ENCODE measurements around the gene VWA1.
"Not testable (repeated sequence)": the region's sequence is repeated elsewhere in the genome, so short reads cannot be mapped to it uniquely, and the experiment has no call there.

VWA1 gene

DNA sequence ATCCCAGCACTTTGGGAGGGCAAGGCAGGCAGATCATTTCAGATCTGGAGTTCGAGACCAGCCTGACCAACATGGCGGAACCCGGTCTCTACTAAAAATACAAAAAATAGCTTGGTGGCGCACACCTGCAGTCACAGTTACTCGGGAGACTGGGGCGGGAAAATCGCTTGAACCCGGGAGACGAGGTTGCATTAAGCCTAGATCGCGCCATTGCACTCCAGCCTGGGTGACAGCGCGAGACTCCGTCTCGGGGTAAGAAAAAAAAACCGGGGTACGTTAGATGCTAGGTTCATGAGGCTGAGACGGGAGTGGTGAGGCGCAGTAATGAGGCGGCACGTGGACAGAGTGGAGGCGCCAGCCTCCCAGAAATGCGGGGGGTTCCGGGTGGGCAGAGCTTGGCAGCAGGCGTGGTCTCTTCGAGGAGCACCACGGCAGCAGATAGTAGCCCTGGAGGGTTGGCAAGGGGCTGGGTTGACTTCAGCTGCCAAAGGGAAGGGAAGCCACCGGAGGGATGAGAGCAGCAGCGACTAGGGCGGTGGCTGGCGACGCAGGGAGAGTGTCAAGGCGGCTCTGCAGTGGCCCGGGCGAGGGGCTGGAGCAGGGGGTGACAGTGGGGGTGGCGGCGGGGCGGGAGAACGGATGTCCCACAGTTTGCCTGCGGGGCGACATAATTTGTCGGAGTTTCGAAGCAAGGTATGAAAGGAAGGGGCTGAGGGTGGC, 29.2 kb upstream of the VWA1 start:
- no peak for DNase-seq

GRCh38 chr1:1406821-1407635, 28.5 kb upstream of the VWA1 start, which contains the start of gene MRPL20:
MRPL20 (minus strand) TSS chr1:1407293; CDS start chr1:1407217, 76 bp downstream.
- peak; percentile 38 for DNase-seq

- no peak for DNase-seq
Observed at GRCh38 chr1:1407636-1408318, 27.7 kb upstream of the VWA1 start.

DNA sequence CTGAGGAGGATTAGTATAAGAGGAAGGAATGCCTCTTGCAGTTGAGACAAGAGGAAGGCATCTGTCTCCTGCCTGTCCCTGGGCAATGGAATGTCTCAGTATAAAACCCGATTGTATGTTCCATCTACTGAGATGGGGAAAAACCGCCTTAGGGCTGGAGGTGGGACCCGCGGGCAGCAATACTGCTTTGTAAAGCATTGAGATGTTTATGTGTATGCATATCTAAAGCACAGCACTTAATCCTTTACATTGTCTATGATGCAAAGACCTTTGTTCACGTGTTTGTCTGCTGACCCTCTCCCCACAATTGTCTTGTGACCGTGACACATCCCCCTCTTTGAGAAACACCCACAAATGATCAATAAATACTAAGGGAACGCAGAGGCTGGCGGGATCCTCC, 25.3 kb upstream of the VWA1 start:
- DNase-seq: not testable (repeated sequence)

DNA sequence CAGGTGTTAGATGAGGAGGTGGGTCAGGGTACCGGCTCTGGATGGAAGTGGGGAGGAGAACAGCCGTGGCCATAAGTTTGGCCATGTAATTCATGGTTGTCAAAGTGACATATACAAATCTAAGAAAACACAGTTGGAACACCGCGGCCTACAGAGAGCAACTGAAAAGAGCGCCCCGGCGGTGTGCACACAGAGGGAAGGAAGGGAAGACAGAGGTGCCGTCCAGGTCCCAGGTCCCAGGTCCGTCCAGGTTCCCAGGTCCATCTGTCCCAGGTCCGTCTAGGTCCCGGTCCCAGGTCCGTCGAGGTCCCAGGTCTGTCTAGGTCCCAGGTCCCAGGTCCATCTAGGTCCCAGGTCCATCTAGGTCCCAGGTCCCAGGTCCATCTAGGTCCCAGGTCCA, 23.9 kb upstream of the VWA1 start:
- no peak for DNase-seq

DNA sequence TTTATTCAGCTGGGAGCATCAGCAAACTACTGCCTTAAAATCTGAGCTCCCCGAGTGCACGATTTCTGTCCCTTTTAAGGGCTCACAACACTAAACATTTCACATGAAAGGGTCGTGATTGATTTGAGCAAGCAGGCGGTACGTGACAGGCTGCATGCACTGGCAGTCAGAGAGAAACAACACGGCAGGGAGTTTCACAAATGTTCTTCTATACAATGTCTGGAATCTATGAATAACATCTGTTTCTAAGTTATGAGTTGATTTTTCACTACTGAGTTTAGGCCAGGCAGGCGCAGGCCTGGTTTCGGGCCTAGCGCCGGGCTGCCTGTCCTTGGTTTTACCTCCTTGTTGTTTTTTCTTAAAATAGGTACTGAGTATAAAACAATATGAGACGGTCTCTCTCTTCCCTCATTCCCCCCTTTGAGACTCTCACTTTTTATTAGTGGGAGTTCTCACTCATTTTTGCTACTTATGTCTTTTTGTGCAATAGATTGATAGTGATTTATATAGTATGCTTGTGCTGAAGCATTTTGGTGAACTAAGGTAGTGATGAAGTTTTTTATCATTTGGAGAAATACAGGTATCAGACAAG, 23.1 kb upstream of the VWA1 start:
- not testable (repeated sequence) for DNase-seq

GRCh38 chr1:1415751-1416150, 19.7 kb upstream of the VWA1 start:
- no peak for DNase-seq

DNA sequence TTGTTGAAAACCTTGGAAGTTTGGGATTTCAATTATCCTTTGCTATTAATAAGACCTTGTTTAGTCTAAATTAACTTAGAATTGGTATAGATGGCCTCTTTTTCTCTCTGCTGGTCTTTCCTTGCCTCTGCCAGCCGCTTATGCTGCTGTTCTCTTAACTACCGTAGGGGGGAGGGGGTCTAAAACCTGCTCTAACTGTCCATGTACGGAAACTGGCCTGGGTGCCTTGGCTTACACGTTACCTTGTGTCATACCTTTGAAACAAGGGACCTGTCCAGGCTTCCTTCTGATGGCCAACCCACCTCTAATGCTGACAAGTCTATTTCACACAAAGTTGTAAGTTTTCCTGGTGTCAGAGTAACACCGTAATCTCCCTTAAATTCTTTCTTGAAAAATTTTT, 18.1 kb upstream of the VWA1 start:
- DNase-seq: not testable (repeated sequence)

DNA sequence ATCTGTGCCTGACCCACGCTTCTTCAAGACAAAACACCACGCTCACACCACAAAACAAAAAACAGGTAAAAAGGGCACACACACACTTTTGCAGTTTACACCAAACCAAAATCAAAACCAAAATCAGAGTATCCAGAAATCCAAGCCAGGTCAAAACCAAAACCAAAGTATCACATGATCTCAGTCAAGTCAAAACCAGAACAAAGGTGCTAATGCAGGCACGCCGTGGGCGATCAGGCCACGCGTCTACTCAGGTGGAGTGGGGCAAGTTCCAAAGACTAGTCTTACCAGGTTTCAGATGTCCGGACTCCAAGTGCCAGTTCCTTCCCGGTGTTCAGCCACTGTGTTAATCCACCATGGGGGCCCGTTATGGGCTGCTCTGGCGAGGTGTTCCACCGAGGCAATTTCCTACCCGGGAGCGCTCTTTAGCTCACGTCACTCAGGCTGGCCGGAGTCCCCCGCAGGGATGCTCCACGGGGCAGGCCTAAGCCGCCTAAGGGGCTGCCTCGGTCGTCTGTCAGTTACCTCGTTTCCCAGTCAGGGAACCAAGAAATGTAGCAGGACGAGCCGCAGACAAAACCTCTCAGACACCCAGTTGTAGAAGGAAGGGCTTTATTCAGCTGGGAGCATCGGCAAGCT, 17.5 kb upstream of the VWA1 start:
- not testable (repeated sequence) for DNase-seq

DNA sequence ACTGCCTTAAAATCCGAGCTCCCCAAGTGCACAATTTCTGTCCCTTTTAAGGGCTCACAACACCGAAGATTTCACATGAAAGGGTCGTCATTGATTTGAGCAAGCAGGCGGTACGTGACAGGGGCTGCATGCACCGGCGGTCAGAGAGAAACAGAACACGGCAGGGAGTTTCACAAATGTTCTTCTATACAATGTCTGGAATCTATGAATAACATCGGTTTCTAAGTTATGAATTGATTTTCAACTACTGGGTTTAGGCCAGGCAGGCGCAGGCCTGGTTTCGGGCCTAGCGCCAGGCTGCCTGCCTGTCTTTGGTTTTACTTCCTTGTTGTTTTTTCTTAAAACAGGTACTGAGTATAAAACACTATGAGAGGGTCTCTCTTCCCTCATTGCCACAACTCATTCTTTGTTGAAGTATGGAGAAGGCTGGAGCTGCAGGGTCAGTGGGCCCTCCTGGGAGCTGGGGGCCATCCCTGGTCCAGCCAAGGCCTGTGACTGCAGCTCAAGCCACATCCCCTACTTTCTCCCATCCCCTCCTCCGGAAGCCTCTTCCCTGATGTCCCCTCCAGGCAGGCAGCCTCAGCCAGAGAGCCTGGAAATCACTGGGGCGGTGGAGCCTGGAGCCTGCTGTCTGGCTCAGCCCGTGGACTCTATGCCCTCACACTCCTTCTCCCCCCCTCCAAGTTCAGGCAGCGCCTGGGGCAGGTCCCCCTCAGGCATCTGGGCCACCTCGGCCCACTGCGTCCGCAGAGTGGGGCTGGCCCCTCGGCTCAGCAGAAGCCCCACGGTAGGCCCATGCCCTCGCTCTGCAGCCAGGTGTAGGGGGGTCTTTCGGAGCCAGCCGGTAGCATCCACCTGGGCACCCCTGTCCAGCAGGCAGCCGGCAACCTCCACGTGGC, 16.8 kb upstream of the VWA1 start:
- DNase-seq: no peak

GRCh38 chr1:1419363-1419812, 16.1 kb upstream of the VWA1 start:
- DNase-seq: no peak

DNA sequence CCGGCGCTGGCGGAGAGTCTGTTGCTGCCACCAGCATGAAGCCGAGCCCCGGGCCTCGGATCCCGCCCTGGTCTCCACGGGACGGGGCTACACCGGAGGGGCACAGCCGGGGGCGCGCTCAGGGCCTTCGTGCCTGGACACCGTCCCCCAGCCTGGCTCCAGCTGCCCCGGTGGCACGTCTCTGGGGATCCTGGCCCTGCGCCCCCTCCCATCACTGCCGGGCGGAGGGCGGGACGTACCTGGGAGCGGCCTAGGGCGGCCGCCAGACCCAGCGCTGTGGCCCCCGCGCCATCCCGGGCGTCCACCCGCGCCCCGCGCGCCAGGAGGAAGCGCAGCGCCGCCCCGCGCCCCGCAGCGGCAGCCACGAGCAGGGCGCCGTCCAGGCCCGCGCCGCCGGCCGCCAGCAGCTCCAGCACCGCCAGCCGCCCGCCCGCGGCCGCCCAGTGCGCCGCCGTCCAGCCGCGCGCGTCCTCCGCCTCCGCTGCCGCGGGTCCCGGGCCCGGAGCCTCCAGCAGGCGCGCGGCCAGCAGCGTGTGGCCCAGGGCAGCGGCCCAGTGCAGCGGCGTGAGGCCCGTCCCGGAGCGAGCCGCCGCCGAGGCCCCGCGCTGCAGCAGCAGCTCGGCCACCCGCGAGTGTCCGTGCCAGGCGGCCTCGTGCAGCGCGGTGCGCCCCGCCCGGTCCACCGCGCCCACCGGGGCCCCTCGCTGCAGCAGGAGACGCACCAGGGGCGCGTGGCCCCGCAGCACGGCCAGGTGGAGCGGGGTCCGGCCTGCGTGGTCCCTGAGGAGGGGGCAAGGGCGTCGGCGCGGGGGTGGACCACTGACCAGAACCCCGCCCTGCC, 15.5 kb upstream of the VWA1 start:
- DNase-seq: no peak

DNA sequence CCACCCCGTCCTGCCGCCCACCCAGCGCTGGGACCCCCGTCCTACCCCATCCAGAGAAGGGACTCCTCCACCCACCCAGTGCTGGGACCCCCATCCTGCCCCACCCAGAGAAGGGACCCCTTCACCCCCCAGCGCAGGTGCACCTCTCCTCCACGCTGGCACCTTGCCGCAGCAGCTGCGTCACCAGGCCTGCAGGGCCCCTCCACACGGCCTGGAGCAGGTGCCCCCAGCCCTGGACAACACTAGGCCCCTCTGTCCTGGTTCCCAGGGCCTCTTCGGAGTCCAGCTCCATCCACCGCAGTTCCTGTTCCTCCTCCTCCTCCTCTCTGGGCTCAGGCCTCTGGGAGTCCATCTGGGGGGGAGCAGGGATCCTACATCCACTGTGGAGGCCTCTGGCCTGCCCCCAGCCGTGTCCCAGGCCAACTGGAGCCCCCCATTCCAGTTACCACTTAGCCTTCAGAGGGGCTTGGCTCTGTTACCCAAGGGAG, 14.8 kb upstream of the VWA1 start:
- no peak for DNase-seq

DNA sequence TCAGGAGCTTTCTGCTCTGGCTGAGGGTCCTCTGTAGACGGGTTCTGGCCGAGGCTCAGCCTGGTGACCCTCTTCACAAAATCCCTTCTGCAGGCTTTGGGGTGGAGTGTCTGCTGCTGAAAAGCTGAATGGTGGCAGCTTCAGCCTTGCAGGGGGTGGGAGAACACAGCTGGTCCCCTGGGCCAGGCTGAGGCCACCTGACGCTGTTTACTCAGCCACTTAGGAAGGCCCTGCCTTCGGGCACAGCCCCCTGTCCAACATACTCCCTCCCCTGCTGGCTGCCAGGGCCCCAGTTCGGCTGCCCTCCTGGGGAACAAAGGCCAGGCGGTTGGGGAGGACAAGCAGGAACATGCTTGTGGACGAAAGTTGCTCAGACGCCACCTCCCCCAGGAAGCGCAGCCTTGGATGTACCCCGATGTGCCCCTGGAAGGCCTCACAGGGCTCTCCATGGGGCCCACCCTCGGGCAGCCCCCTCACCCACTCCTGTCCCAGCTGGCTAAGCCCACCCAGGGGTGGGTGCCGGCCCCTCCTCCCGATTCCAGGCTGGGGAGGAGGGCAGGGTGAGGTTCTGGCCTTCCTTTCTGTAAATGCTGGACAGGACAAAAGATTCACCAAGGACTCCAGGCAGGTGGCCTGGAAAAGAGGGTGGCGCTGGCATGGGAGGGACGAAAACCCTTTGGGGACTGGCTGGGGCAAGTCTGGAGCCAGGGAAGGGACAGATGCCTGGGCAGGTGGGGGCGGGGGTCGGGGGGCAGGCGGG, 14.2 kb upstream of the VWA1 start, which contains the start of gene ANKRD65:
Gene ANKRD65 (minus strand): TSS at position 130 of the 760 bp plus-strand sequence. CDS start 271 bp downstream, outside the sequence.
- DNase-seq: no peak

DNA sequence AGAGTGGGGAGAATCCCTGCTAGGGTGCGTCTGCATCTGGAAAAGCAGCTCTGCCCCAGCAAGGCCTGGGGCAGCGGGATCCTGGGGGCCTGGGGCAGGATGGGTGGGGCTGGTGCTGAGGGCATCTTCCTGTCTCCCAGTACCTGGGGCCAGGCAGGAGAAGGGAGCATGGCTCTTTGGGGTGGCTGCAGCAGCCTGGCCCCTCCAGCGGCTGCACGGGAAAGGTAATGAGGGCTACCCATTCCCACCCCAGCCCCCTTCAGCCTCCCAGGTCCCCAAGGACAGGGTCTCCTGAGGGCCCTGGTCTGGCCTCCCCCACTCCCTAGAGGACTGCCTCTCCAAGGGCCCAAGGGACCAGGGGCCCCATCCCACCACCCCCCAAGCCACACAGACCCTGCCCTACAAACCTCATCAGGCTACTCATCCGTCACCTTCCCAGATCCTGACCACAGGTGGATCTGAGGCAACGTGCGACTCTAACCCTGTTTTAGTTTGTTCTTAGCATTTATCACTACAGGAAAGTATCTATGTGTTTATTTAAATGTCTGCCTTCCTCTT, 13.5 kb upstream of the VWA1 start:
- DNase-seq: no peak

- no peak for DNase-seq
Observed at GRCh38 chr1:1422465-1423244, 12.8 kb upstream of the VWA1 start.

GRCh38 chr1:1423245-1423597, 12.3 kb upstream of the VWA1 start:
- DNase-seq: no peak

DNA sequence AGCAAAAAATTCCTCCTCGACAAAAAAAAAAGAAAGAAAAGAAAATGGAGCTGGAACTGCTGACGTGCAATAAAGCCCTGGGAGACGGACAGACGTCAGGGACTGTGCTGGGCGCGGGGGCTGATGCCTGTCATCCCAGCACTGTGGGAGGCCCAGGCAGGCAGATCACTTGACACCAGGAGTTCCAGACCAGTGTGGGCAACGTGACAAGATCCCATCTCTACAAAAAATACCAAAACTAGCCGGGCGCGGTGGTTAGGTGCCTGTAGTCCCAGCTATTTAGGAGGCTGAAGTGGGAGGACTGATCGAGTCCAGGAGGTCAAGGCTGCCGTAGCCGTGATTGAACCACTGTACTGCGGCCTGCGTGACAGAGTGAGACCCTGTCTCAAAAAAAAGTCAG, 10.8 kb upstream of the VWA1 start:
- no peak for DNase-seq

- DNase-seq: no peak
Observed at GRCh38 chr1:1425426-1425752, 10.1 kb upstream of the VWA1 start.
